T-helper 2 cell treated with Interferon-gamma antibody and Interleukin-4, amounts not matched to agents 5 μg/mL and 100 μg/mL, for 36 hours (primary cell): ENCODE data around the gene PWP2.
A peak's percentile ranks its signal among the peaks of the same experiment; 100 is the strongest.
"Not testable (repeated sequence)": the region's sequence is repeated elsewhere in the genome, so short reads cannot be mapped to it uniquely, and the experiment has no call there.

Experiments
- DNase-seq: peaks from one replicate; pipeline ENCODE4 v3.0.0; 2021; ENCODE audit warnings: low spot score
- H3K27ac Mint-ChIP-seq: one replicate; pipeline ENCODE4 v1.8.0; 2021; ENCODE audit warnings: mild to moderate bottlenecking, mixed read lengths
- H3K27me3 Mint-ChIP-seq: one replicate; pipeline ENCODE4 v1.8.0; 2021; ENCODE audit warnings: low read depth, mixed read lengths
- H3K36me3 Mint-ChIP-seq: one replicate; pipeline ENCODE4 v1.8.0; 2021; ENCODE audit warnings: low read depth, mixed read lengths
- H3K4me1 Mint-ChIP-seq: one replicate; pipeline ENCODE4 v1.8.0; 2021; ENCODE audit warnings: low read depth, mixed read lengths
- H3K4me3 Mint-ChIP-seq: one replicate; pipeline ENCODE4 v1.8.0; 2022; ENCODE audit warnings: mild to moderate bottlenecking, moderate library complexity, mixed read lengths
- H3K9me3 Mint-ChIP-seq: one replicate; pipeline ENCODE4 v1.8.0; 2021; ENCODE audit warnings: mixed read lengths

Gene PWP2

GRCh38 chr21:44087426-44088400, 19.5 kb upstream of the PWP2 start:
- H3K4me3 Mint-ChIP-seq: no peak overlapping the region
- no peaks in the 10 kb centered on the region for H3K27me3 Mint-ChIP-seq
- DNase-seq: no peak
- peaks cover 65% of the 10 kb centered on the region for H3K4me1 Mint-ChIP-seq
- peak overlapping the region; percentile 62 for H3K27ac Mint-ChIP-seq
- H3K36me3 Mint-ChIP-seq: peaks cover 79% of the 10 kb centered on the region
- no peaks in the 10 kb centered on the region for H3K9me3 Mint-ChIP-seq

GRCh38 chr21:44088401-44088780, 18.8 kb upstream of the PWP2 start:
- DNase-seq: peak; percentile 2
- Mint-ChIP-seq H3K4me3 (no peak overlapping the region), H3K27me3 (no peaks in the 10 kb centered on the region), H3K9me3 (no peaks in the 10 kb centered on the region), H3K4me1 (peaks cover 58% of the 10 kb centered on the region), H3K36me3 (peaks cover 74% of the 10 kb centered on the region), H3K27ac (peak overlapping the region; percentile 80)

- Mint-ChIP-seq H3K27me3 (no peaks in the 10 kb centered on the region), H3K36me3 (peaks cover 74% of the 10 kb centered on the region), H3K4me1 (peaks cover 51% of the 10 kb centered on the region), H3K4me3 (peak overlapping the region; percentile 66), H3K9me3 (no peaks in the 10 kb centered on the region), H3K27ac (peak overlapping the region; percentile 80)
- DNase-seq: peak; percentile 8
Measured at GRCh38 chr21:44089001-44089911, 17.9 kb upstream of the PWP2 start.

GRCh38 chr21:44090325-44090724, 16.9 kb upstream of the PWP2 start:
- Mint-ChIP-seq H3K4me1 (peaks cover 40% of the 10 kb centered on the region), H3K27ac (peak overlapping the region; percentile 80), H3K4me3 (peak overlapping the region; percentile 61), H3K27me3 (no peaks in the 10 kb centered on the region), H3K36me3 (peaks cover 67% of the 10 kb centered on the region), H3K9me3 (no peaks in the 10 kb centered on the region)
- peak; percentile 3 for DNase-seq

GRCh38 chr21:44092211-44092610, 15.0 kb upstream of the PWP2 start:
- Mint-ChIP-seq H3K27ac (no peak overlapping the region), H3K36me3 (peaks cover 51% of the 10 kb centered on the region), H3K4me1 (peaks cover 28% of the 10 kb centered on the region), H3K9me3 (no peaks in the 10 kb centered on the region), H3K27me3 (no peaks in the 10 kb centered on the region), H3K4me3 (no peak overlapping the region)
- DNase-seq: no peak

GRCh38 chr21:44093761-44094160, 13.4 kb upstream of the PWP2 start:
- Mint-ChIP-seq H3K4me3 (no peak overlapping the region), H3K9me3 (no peaks in the 10 kb centered on the region), H3K27ac (no peak overlapping the region), H3K36me3 (peaks cover 36% of the 10 kb centered on the region), H3K4me1 (peaks cover 17% of the 10 kb centered on the region), H3K27me3 (no peaks in the 10 kb centered on the region)
- peak; percentile 2 for DNase-seq

GRCh38 chr21:44094832-44095231, 12.4 kb upstream of the PWP2 start:
- H3K27ac Mint-ChIP-seq: no peak overlapping the region

GRCh38 chr21:44098507-44098906, 8.7 kb upstream of the PWP2 start:
- not testable (repeated sequence) for H3K27me3 Mint-ChIP-seq, H3K4me3 Mint-ChIP-seq, H3K27ac Mint-ChIP-seq, DNase-seq, H3K36me3 Mint-ChIP-seq, H3K9me3 Mint-ChIP-seq, H3K4me1 Mint-ChIP-seq

More at GRCh38 chr21:44094832-44095231, 12.4 kb upstream of the PWP2 start:
- Mint-ChIP-seq H3K4me1 (peaks cover 7% of the 10 kb centered on the region), H3K4me3 (no peak overlapping the region), H3K27me3 (no peaks in the 10 kb centered on the region), H3K9me3 (no peaks in the 10 kb centered on the region), H3K36me3 (peaks cover 25% of the 10 kb centered on the region)
- DNase-seq: no peak

GRCh38 chr21:44098964-44099363, 8.2 kb upstream of the PWP2 start:
- H3K36me3 Mint-ChIP-seq, H3K4me3 Mint-ChIP-seq, DNase-seq, H3K27ac Mint-ChIP-seq, H3K27me3 Mint-ChIP-seq, H3K4me1 Mint-ChIP-seq, H3K9me3 Mint-ChIP-seq: not testable (repeated sequence)

GRCh38 chr21:44107589-44107988, 390 bp downstream of the PWP2 start:
- not testable (repeated sequence) for DNase-seq, H3K27ac Mint-ChIP-seq, H3K27me3 Mint-ChIP-seq, H3K4me3 Mint-ChIP-seq, H3K9me3 Mint-ChIP-seq, H3K4me1 Mint-ChIP-seq, H3K36me3 Mint-ChIP-seq

GRCh38 chr21:44113702-44114371, 6.6 kb downstream of the PWP2 start:
- H3K27me3 Mint-ChIP-seq, DNase-seq, H3K36me3 Mint-ChIP-seq, H3K4me3 Mint-ChIP-seq, H3K9me3 Mint-ChIP-seq, H3K4me1 Mint-ChIP-seq, H3K27ac Mint-ChIP-seq: not testable (repeated sequence)

- H3K4me1 Mint-ChIP-seq, H3K9me3 Mint-ChIP-seq, H3K4me3 Mint-ChIP-seq, H3K36me3 Mint-ChIP-seq, H3K27ac Mint-ChIP-seq, H3K27me3 Mint-ChIP-seq, DNase-seq: not testable (repeated sequence)
Measured at GRCh38 chr21:44122131-44122530, 14.9 kb downstream of the PWP2 start.

GRCh38 chr21:44127827-44128226, 20.6 kb downstream of the PWP2 start:
- H3K36me3 Mint-ChIP-seq, H3K27me3 Mint-ChIP-seq, H3K27ac Mint-ChIP-seq, H3K4me1 Mint-ChIP-seq, DNase-seq, H3K9me3 Mint-ChIP-seq, H3K4me3 Mint-ChIP-seq: not testable (repeated sequence)

GRCh38 chr21:44133715-44134057, 26.5 kb downstream of the PWP2 start:
- H3K4me1 Mint-ChIP-seq, DNase-seq, H3K9me3 Mint-ChIP-seq, H3K36me3 Mint-ChIP-seq, H3K4me3 Mint-ChIP-seq, H3K27ac Mint-ChIP-seq, H3K27me3 Mint-ChIP-seq: not testable (repeated sequence)
